GM12891 (cell line): ENCODE results near the gene TMEM240.
"Not testable (repeated sequence)": the region's sequence is repeated elsewhere in the genome, so short reads cannot be mapped to it uniquely, and the experiment has no call there.

Experiments used
- PAX5 ChIP-seq: IDR thresholded peaks from 2 replicates; pipeline ENCODE4 v1.6.1; 2011; ENCODE audit warnings: low read length, moderate library complexity, mild to moderate bottlenecking; ENCODE audit not compliant: insufficient read depth, severe bottlenecking
- POLR2A ChIP-seq: IDR thresholded peaks from 2 replicates; pipeline ENCODE4 v1.6.1; 2011; ENCODE audit warnings: low read depth, low read length, control low read depth
- POLR2AphosphoS5 ChIP-seq: IDR thresholded peaks from 2 replicates; pipeline ENCODE4 v1.6.1; 2011; ENCODE audit warnings: low read depth, low read length, control low read depth
- TAF1 ChIP-seq: IDR thresholded peaks from 2 replicates; pipeline ENCODE4 v1.6.1; 2011; ENCODE audit warnings: low read depth, low read length, control low read depth

DNA sequence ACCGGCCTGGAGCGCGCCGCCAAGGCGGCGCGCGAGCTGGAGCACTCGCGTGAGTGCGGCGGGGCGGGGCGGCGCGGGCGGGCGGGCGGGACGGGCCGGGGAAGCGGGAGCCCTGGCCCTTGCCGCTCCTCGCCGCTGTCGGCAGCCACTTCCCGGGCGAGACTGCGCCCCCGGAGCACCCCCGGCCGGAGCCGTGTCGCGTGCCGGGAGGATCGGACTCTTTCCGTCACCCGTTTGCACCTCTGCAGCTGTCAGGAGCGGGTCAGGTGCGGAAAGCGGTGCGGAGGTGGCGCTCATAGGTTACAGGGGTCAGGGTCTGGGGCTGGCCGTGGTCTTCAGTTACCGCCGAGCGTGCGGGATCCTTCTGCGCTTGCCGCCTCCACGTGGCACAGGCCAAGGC, 28.0 kb downstream of the TMEM240 start:
- TF ChIP-seq POLR2A, TAF1, POLR2AphosphoS5, PAX5: not testable (repeated sequence)
